AG09319 (cell line): Measurements from ENCODE around the gene LAMB3.

ENCODE experiments used
- DNase-seq: peaks from one replicate; pipeline ENCODE4 v3.0.0-alpha.2; 2010; ENCODE audit warnings: low read depth; ENCODE audit errors: extremely low read depth
- TF ChIP-seq, protein P1 (sequence below): IDR thresholded peaks from 2 replicates; pipeline ENCODE4 v1.5.1; 2011; ENCODE audit warnings: low read depth, mild to moderate bottlenecking, inconsistent platforms, low read length, moderate library complexity

LAMB3 gene

DNA sequence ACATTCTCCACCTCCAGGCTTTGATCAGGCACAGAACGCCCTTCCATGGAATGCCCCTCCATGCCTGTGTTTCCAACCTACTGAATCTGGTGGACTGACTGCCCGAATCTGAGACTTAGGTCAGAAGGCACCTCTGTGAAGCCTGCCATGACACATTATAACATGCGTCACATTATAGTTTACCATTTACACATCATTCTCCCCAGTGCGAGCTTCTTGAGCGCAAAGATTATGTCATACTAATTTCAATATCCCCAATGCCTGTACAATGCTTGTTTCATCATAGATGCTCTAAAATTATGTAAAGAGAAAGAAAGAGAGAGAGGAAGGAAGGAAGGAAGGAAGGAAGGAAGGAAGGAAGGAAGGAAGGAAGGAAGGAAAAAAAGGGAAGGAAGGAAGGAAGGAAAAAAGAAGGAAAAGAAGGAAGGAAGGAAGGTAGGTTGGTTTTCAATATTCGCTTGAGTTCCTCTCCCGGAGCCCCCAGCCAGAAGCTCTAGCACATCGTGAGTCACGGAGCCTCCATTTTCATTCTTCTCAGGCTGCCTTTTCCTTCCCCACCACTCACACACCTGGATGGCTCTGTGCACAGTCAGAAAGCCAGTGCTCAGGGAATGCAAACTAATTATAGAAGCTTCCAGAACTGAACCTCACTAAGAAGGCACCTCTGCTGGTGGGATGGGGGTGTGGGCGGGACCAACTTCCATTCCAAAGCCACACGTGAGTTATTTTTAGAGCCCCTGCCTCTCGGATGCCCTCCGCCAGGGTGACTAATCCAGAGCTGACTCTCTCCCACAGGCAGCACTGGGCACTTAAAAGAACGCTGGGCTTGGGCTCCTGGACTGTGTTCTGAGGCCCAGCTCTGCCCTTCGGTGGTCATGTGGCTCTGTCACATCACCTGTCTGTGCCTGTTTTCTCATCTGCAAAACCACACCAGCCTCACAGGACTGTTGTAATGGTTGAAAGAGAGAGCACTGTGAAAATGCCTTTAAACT, 27.4 kb downstream of the LAMB3 start:
- no peak for DNase-seq
- TF ChIP-seq, protein P1, sequence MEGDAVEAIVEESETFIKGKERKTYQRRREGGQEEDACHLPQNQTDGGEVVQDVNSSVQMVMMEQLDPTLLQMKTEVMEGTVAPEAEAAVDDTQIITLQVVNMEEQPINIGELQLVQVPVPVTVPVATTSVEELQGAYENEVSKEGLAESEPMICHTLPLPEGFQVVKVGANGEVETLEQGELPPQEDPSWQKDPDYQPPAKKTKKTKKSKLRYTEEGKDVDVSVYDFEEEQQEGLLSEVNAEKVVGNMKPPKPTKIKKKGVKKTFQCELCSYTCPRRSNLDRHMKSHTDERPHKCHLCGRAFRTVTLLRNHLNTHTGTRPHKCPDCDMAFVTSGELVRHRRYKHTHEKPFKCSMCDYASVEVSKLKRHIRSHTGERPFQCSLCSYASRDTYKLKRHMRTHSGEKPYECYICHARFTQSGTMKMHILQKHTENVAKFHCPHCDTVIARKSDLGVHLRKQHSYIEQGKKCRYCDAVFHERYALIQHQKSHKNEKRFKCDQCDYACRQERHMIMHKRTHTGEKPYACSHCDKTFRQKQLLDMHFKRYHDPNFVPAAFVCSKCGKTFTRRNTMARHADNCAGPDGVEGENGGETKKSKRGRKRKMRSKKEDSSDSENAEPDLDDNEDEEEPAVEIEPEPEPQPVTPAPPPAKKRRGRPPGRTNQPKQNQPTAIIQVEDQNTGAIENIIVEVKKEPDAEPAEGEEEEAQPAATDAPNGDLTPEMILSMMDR = no peak

DNA sequence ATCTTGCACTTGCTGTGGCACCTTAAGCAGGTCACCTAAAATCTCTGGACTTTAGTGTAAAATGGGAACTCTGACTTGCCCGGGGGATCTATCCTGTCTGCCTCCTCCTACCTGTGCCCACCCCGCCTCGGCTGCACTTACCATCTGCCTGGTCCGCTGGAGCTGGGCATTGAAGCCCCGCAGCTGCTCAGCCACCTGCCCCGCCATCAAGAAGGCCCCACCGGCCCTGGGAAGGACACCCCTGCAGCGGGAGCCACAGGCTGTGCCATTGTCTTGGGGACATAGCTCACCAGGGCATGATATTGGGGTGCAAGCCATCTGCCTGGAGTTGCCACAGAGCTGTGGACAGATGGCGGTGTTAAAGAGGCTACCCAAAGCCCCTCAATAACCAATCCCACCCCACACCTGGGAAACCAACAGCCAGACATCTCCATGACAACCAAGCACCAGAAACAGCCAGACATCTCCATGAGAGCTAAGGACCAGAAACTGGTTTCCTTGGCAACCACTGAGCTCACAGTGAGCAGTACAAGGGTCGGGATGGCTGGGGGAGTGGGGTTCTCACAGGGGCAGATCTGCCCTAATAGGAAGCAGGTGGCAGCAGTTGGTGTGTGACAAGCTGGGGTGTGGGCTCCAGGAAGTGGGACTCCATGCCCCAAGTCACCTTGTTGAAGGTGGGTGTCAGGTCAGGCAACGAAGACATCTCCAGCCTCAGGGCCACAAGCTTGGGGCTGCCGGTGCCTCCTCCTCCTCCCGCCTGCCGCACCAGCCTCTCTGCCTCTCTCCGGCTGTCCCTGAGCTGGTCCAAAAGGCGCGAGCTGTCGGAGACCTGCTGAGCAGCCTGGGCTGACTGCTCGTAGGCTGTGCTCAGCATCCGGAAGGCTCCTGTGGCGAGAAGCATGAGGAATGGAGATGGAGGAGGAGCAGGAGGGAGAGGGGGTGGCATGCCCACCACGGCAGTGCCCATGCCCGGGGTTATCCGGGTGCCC, 29.1 kb downstream of the LAMB3 start:
- no peak for DNase-seq
- TF ChIP-seq, protein P1 = no peak

DNA sequence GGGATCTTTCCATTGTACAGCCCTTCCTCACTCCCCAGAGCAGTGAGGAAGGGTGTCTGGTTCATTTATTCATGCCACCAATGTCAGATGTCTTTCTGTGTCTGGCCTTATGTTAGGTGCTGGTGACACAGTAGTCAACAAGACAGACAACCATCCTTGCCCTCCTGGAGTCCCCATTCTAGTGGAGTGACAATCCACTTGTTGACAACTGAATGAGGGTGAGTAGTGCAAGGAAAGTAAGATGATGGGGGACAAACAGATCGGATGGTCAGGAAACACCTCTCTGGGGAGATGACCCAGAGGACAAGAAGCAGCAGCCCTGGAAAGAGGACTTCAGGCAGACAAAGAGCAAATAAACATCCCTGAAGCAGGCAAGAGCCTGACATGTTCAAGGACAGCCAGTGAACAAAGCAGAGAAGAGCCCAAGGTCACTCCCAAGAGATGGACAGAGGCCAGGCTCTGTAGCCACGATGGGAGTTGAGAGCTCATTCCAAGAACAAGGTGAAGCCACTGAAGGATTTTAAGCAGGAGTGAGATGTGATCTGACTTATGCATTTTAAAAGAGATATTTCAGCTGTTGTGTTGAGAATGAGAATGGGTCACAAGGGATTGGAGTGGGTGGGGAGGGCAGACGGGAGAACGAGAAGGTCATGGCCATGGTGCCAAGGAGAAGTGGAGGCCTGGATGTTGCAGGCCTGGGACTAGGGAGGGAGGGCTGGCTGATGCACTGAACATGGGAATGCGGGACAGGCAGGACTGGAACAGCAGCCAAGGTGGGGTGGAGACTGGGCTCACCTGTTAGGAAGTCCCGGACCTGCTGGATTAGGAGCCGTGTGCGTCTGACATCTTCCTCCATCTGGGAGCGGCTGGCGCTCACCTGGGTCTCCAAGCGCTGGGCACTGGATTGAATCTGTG, 30.2 kb downstream of the LAMB3 start:
- TF ChIP-seq, protein P1 = no peak
- DNase-seq = no peak

DNA sequence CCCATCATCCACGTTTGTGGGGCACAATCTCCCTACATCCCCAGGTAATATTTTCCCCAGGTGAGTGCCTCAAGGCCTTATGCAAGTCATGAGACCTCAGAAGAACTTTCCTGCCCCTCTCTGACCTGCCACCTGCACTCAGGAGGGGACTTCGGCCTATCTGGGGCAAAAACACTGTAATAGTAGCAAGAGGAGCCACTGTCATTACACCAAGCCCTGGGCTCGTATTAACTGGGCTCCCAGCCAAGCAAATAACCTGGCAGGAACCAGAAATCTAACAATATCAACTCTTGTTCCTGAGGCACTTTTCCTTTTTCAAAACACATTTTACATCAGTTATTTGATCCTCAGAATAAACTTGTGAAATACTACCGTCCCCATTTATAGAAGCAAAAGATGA, 30.9 kb downstream of the LAMB3 start:
- no peak for DNase-seq
- TF ChIP-seq, protein P1 = no peak

GRCh38 chr1:209620487-209620884, 31.7 kb downstream of the LAMB3 start:
- TF ChIP-seq, protein P1 = no peak
- no peak for DNase-seq

DNA sequence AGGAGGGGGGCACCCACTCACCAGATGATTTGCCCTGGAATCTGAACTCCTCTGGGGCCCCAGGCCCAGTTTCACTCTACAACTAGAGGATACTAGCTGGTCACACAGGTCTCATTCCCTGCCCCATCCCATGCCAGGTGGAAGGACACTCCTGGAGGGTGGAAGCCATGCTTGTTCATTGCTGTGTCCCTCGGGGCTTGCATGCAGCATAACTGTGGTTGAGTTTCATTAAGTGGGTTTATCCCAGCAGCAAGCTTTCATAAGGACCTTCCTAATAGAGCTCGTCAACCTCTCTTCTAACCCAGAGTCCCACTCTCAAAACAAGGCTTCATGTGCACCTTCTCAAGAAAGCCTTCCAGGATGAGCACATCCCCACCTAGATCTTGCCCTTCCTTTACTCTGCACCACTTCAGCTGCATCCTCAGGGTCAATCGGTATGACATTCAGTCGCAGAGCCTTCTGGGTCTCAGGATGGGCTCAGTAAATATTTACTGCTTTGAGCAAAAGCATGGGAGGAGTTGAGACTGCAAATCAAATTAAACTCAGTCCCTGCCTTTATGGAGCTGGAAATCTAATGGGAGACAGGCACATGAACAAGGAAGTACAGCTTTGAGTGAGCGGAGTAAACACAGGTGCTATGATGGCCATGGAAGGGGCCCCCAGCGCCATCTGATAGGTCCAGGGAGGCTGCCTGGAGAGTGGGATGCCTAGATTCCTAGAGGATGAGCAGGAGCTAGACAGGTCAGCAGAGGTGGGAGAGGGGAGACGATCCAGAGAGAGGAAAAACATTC, 32.3 kb downstream of the LAMB3 start:
- DNase-seq = no peak
- TF ChIP-seq, protein P1 = no peak
